Brain microvascular endothelial cell (primary cell): ENCODE measurements around the gene ZBTB7A.

Source experiments
- DNase-seq: peaks from one replicate; pipeline ENCODE4 v3.0.0-alpha.2; 2020
- H3K27ac ChIP-seq: fragments of 250-450 bp; sonication (Bioruptor Pico); 2 replicates; pipeline ENCODE4 v1.5.1; 2020; ENCODE audit warnings: mild to moderate bottlenecking, moderate library complexity
- H3K27me3 ChIP-seq: fragments of 250-450 bp; sonication (Bioruptor Pico); replicated peaks from 2 replicates; pipeline ENCODE4 v1.5.1; 2020; ENCODE audit warnings: mild to moderate bottlenecking
- H3K36me3 ChIP-seq: fragments of 250-450 bp; sonication (Bioruptor Pico); replicated peaks from 2 replicates; pipeline ENCODE4 v1.5.1; 2020; ENCODE audit warnings: mild to moderate bottlenecking
- H3K4me3 ChIP-seq: 2 replicates; pipeline ENCODE4 v1.5.1; 2011; ENCODE audit warnings: low read depth, mild to moderate bottlenecking, control low read depth, low read length, moderate library complexity
- CTCF ChIP-seq: IDR thresholded peaks from 2 replicates; pipeline ENCODE4 v1.5.1; 2011; ENCODE audit warnings: low read depth, mild to moderate bottlenecking, moderate library complexity, low read length, control low read depth, inconsistent platforms; ENCODE audit errors: missing control alignments
- in situ Hi-C: cut with HindIII; loops from 2 replicates; pipeline ENCODE4 v1.10.0; 2017; ENCODE audit warnings: low sequenced_read_pairs, low pct_ligation_motif_present

ZBTB7A gene

GRCh38 chr19:4018140-4018613, 48.5 kb downstream of the ZBTB7A start:
- in situ Hi-C loops: no loop called here
- no peaks in the 10 kb centered on the region for H3K27me3 ChIP-seq
- H3K4me3 ChIP-seq: no peak overlapping the region
- TF ChIP-seq CTCF: no peak
- no peak for DNase-seq
- H3K27ac ChIP-seq: no peak overlapping the region
- H3K36me3 ChIP-seq: peaks cover 28% of the 10 kb centered on the region

- no peak overlapping the region for H3K27ac ChIP-seq
- H3K27me3 ChIP-seq: no peaks in the 10 kb centered on the region
- TF ChIP-seq CTCF: no peak
- in situ Hi-C loops: no loop called here
- peaks cover 32% of the 10 kb centered on the region for H3K36me3 ChIP-seq
- no peak for DNase-seq
- H3K4me3 ChIP-seq: no peak overlapping the region
These were observed 49.6 kb downstream of the ZBTB7A start for GRCh38 chr19:4016903-4017638.

GRCh38 chr19:4016486-4016885, 50.2 kb downstream of the ZBTB7A start:
- no peak for TF ChIP-seq CTCF
- no peak overlapping the region for H3K27ac ChIP-seq
- in situ Hi-C loops: no loop called here
- no peaks in the 10 kb centered on the region for H3K27me3 ChIP-seq
- H3K4me3 ChIP-seq: no peak overlapping the region
- DNase-seq: no peak
- peaks cover 32% of the 10 kb centered on the region for H3K36me3 ChIP-seq

- no peak for DNase-seq
- H3K4me3 ChIP-seq: no peak overlapping the region
- no peak overlapping the region for H3K27ac ChIP-seq
- no peak for TF ChIP-seq CTCF
- peaks cover 30% of the 10 kb centered on the region for H3K36me3 ChIP-seq
- H3K27me3 ChIP-seq: no peaks in the 10 kb centered on the region
- in situ Hi-C loops: no loop called here
These were observed 50.8 kb downstream of the ZBTB7A start for GRCh38 chr19:4015705-4016402.

- DNase-seq: no peak
- H3K4me3 ChIP-seq: no peak overlapping the region
- no peak overlapping the region for H3K27ac ChIP-seq
- no peak for TF ChIP-seq CTCF
- no peaks in the 10 kb centered on the region for H3K27me3 ChIP-seq
- H3K36me3 ChIP-seq: peaks cover 30% of the 10 kb centered on the region
- in situ Hi-C loops: no loop called here
These were observed 51.9 kb downstream of the ZBTB7A start for GRCh38 chr19:4014541-4015491.
